IMR-90 (cell line): ENCODE data around the gene DDX27. TPM values are rescaled to one million over a fixed set of nuclear protein-coding genes. Genes with fewer than 3 reads are reported as not detected.

Experiments
- ATAC-seq: fragments of 200-7000 bp; cut with Tn5 transposase; 2 replicates; pipeline ENCODE4 v1.9.1; 2020; ENCODE audit warnings: low read depth, mild to moderate bottlenecking, moderate library complexity
- BruUV-seq: library from RNA; stranded (reverse); fragments of 400-500 nt; replicated peaks from 2 replicates; lab custom pipeline; 2021; lab: Mats Ljungman, UMichigan
- CTCF ChIA-PET: fragments of 300-600 bp; formaldehyde crosslinking; extraction: SDS; loops from one replicate; lab custom pipeline; 2021; ENCODE audit warnings: antibody characterized with exemption; lab: Yijun Ruan, JAX
- POLR2A ChIA-PET: fragments of 300-600 bp; sonication (Branson Sonifier 250); formaldehyde crosslinking; loops from one replicate; lab custom pipeline; 2022; ENCODE audit warnings: antibody characterized with exemption; ENCODE audit not compliant: unreplicated experiment; lab: Charles Lee
- DNase-seq: peaks from one replicate; pipeline ENCODE4 v3.0.0; 2013
- H2AFZ ChIP-seq: replicated peaks from 2 replicates; pipeline ENCODE3; 2013; ENCODE audit warnings: low read length, mild to moderate bottlenecking; ENCODE audit not compliant: poor library complexity
- H2AK5ac ChIP-seq: 2 replicates; pipeline ENCODE4 v1.6.1; 2013; ENCODE audit warnings: low read depth, low read length, inconsistent platforms
- H2AK9ac ChIP-seq: replicated peaks from 2 replicates; pipeline ENCODE3; 2013; ENCODE audit warnings: mild to moderate bottlenecking, low read depth, low read length, moderate library complexity; ENCODE audit not compliant: poor library complexity
- H2BK120ac ChIP-seq: 2 replicates; pipeline ENCODE4 v1.6.1; 2013; ENCODE audit warnings: low read depth, low read length, inconsistent platforms
- H2BK15ac ChIP-seq: 3 replicates; pipeline ENCODE4 v1.6.1; 2013; ENCODE audit warnings: low read depth, low read length, inconsistent platforms
- H2BK20ac ChIP-seq: 2 replicates; pipeline ENCODE4 v1.6.1; 2013; ENCODE audit warnings: low read depth, mild to moderate bottlenecking, inconsistent platforms, low read length, moderate library complexity
- H2BK5ac ChIP-seq: 2 replicates; pipeline ENCODE4 v1.6.1; 2013; ENCODE audit warnings: mild to moderate bottlenecking, low read depth, low read length, inconsistent platforms; ENCODE audit not compliant: poor library complexity, severe bottlenecking
- H3K14ac ChIP-seq: replicated peaks from 2 replicates; pipeline ENCODE4 v1.6.1; 2013; ENCODE audit warnings: low read depth, low read length, inconsistent platforms
- H3K18ac ChIP-seq: 2 replicates; pipeline ENCODE4 v1.6.1; 2013; ENCODE audit warnings: low read depth, low read length, control low read depth
- H3K23ac ChIP-seq: 2 replicates; pipeline ENCODE4 v1.6.1; 2013; ENCODE audit warnings: low read depth, low read length, inconsistent platforms
- H3K27ac ChIP-seq: 2 replicates; pipeline ENCODE4 v1.5.1; 2013; ENCODE audit warnings: mild to moderate bottlenecking, control low read depth, low read length; ENCODE audit not compliant: insufficient read depth
- H3K27me3 ChIP-seq: 2 replicates; pipeline ENCODE4 v1.6.1; 2013; ENCODE audit warnings: low read length; ENCODE audit not compliant: control insufficient read depth, insufficient read depth
- H3K36me3 ChIP-seq: 2 replicates; pipeline ENCODE4 v1.6.1; 2013; ENCODE audit warnings: low read length, mixed read lengths; ENCODE audit not compliant: control insufficient read depth, insufficient read depth
- H3K4ac ChIP-seq: 2 replicates; pipeline ENCODE4 v1.6.1; 2013; ENCODE audit warnings: low read depth, low read length, inconsistent platforms
- H3K4me1 ChIP-seq: 2 replicates; pipeline ENCODE4 v1.6.1; 2013; ENCODE audit warnings: low read length, mixed read lengths; ENCODE audit not compliant: control insufficient read depth, insufficient read depth
- H3K4me2 ChIP-seq: 2 replicates; pipeline ENCODE4 v1.6.1; 2013; ENCODE audit warnings: low read depth, mild to moderate bottlenecking, control low read depth, low read length, moderate library complexity
- H3K4me3 ChIP-seq: 2 replicates; pipeline ENCODE4 v1.5.1; 2013; ENCODE audit warnings: low read depth, mild to moderate bottlenecking, control low read depth, low read length, moderate library complexity; ENCODE audit not compliant: insufficient read depth
- H3K56ac ChIP-seq: 2 replicates; pipeline ENCODE4 v1.6.1; 2013; ENCODE audit warnings: low read length, inconsistent platforms; ENCODE audit not compliant: insufficient read depth; ENCODE audit errors: extremely low read depth
- H3K79me1 ChIP-seq, 2 experiments: 2 replicates each; pipeline ENCODE4 v1.6.1; 2013; ENCODE audit warnings: low read length in 2 of 2, inconsistent platforms in 1 of 2, low read depth in 1 of 2
- H3K9ac ChIP-seq: 2 replicates; pipeline ENCODE4 v1.6.1; 2013; ENCODE audit warnings: low read depth, low read length, control low read depth
- H3K9me1 ChIP-seq: 2 replicates; pipeline ENCODE4 v1.6.1; 2013; ENCODE audit warnings: low read length, inconsistent platforms; ENCODE audit not compliant: insufficient read depth
- H3K9me3 ChIP-seq: 2 replicates; pipeline ENCODE4 v1.6.1; 2013; ENCODE audit warnings: low read length; ENCODE audit not compliant: control insufficient read depth, insufficient read depth
- H4K20me1 ChIP-seq: 2 replicates; pipeline ENCODE4 v1.6.1; 2013; ENCODE audit warnings: low read length, inconsistent platforms; ENCODE audit not compliant: insufficient read depth
- H4K5ac ChIP-seq: 2 replicates; pipeline ENCODE4 v1.6.1; 2013; ENCODE audit warnings: mild to moderate bottlenecking, low read depth, low read length, control low read depth
- H4K8ac ChIP-seq, 2 experiments: 2 replicates each; pipeline ENCODE4 v1.6.1; 2013; ENCODE audit warnings: low read depth in 2 of 2, low read length in 2 of 2, control low read depth in 1 of 2, inconsistent platforms in 1 of 2
- H4K91ac ChIP-seq: 2 replicates; pipeline ENCODE4 v1.6.1; 2013; ENCODE audit warnings: low read depth, low read length, inconsistent platforms; ENCODE audit not compliant: insufficient read depth
- CTCF ChIP-seq: conservative IDR thresholded peaks from 2 replicates; pipeline ENCODE4 v1.5.1; 2012; ENCODE audit warnings: mild to moderate bottlenecking, low read depth, low read length, improper control_type of control experiment
- RCOR1 ChIP-seq: IDR thresholded peaks from 2 replicates; pipeline ENCODE4 v1.6.1; 2012; ENCODE audit warnings: mild to moderate bottlenecking, low read length, improper control_type of control experiment; ENCODE audit not compliant: insufficient replicate concordance
- WGBS, 2 experiments: methylation state at CpG; one replicate each; pipeline versions ENCODE4 v1.1.5 to v1.1.7; 2013; ENCODE audit warnings: missing lambda C conversion rate in 2 of 2; ENCODE audit not compliant: insufficient read length in 1 of 2; ENCODE audit errors: extremely low coverage in 2 of 2; 5-methylcytosine and 5-hydroxymethylcytosine counted together
- dilution Hi-C: fragments of 300-500 bp; cut with HindIII; formaldehyde crosslinking; loops from one replicate; pipeline ENCODE4 v1.14.3; 2018; ENCODE audit warnings: low sequenced_read_pairs; ENCODE audit not compliant: unreplicated experiment
- in situ Hi-C: fragments of 300-500 bp; cut with MboI; formaldehyde crosslinking; loops from 3 replicates; pipeline ENCODE4 v1.14.3; 2019; ENCODE audit warnings: low sequenced_read_pairs, inconsistent platforms, mixed read lengths
- intact Hi-C: fragments of 100-400 bp; cut with micrococcal nuclease; formaldehyde crosslinking; loops from 2 replicates; pipeline ENCODE4 v1.10.0; 2022
- polyA plus RNA-seq, 3 experiments: library from polyadenylated mRNA; depleted of rRNA; stranded (reverse); fragments of >200 nt; gene quantifications; 2 replicates each; pipeline ENCODE4 v1.2.3, GENCODE V29; 2012; ENCODE audit warnings: low replicate concordance in 1 of 3
- total RNA-seq: library from RNA; depleted of rRNA; stranded (reverse); fragments of >200 nt; gene quantifications from 2 replicates; pipeline ENCODE4 v1.2.3, GENCODE V29; 2012

The DDX27 gene
- total and polyA plus RNA-seq, 2 of the 4 experiments (the other 2 are of a cell fraction), result 33.2 to 36.7 TPM

DNA sequence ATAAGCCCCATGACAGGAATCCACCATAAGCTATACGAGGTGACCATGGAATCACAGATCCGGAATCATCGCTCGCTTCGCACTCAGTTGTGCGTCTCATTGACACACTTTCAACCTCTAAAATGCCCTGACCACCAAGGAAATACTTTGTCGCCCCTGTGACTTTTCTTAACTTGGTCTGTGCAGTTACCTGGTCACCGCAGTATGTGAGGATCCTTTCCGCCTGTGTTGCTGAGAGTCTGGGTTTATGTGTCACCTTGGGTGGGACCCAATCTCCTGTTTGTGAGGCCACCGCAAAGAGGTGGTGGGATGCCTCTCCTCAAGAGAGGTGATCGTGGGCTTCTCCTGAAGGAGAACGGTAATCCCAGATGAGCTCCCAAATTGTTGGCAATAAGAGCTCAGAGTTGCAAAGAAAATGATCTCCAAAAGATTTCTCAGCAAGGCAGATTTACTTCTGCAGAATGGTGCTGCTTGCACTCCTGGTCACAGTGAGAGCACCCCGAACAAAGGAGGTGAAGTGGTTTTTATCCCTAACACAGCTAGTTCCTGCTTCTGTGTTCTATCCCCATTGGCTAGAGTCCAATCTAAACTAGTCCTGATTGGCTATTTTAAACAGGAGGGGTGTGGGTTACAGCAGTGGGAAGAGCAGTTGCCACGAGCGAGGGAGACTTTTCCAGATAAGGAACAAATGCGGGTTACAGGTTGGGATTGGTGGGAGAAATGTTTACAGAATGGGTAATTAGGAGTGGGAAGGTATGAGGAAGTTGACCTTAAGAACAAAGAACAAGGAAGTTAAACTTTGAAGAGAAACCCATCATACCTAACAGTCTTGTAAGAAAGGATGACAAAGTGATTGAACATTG, 67.7 kb downstream of the DDX27 start:
- no TSS peak for BruUV-seq
- Histone ChIP-seq H3K18ac (no peak overlapping the region), H2BK20ac (no peak overlapping the region), H3K4ac (no peak overlapping the region), H2BK120ac (no peak overlapping the region), H2AK5ac (no peak overlapping the region), H2BK5ac (peak overlapping the region; percentile 79), H3K4me1 (peaks cover 11% of the 10 kb centered on the region), H3K4me2 (no peak overlapping the region), H3K9me3 (peaks cover 18% of the 10 kb centered on the region), H3K4me3 (no peak overlapping the region), H3K79me1 (peaks cover 34 to 83% of the 10 kb centered on the region in 2 experiments), H3K56ac (no peak overlapping the region), H3K36me3 (peaks cover 88% of the 10 kb centered on the region), H3K9ac (no peak overlapping the region), H4K20me1 (peaks cover 98% of the 10 kb centered on the region), H3K9me1 (peaks cover 18% of the 10 kb centered on the region), H4K8ac (no peak overlapping the region), H3K27me3 (no peaks in the 10 kb centered on the region), H4K5ac (no peak overlapping the region), H3K14ac (no peak overlapping the region), H4K91ac (no peak overlapping the region), H2AK9ac (no peak overlapping the region), H2BK15ac (no peak overlapping the region), H2AFZ (no peak overlapping the region), H3K27ac (no peak overlapping the region), H3K23ac (no peak overlapping the region)
- dilution Hi-C loops, result no loop called here
- intact Hi-C loops, result no loop called here
- WGBS, 2 experiments, result 96% methylated on average over 5 of the region's 16 CpGs; no CpG with 5 or more reads in 1 of the 2 experiments
- ATAC-seq (no peak), DNase-seq (peak; percentile 36)
- ChIA-PET CTCF (interaction anchor here (0.9 kb wide), 1 partner anchor 11 kb away, joined by 5 read pairs; no protein-coding TSS in a partner anchor), POLR2A (no interaction called here)
- in situ Hi-C loops, result no loop called here
- TF ChIP-seq CTCF (no peak), RCOR1 (peak; percentile 40)
